ENCODE data around the gene CREB5.

Gene CREB5

GRCh38 chr7:28654110-28654509, 241.8 kb downstream of the CREB5 start:
- DNase-seq = no peak

- DNase-seq = no peak
Measured at GRCh38 chr7:28656529-28656928, 244.2 kb downstream of the CREB5 start.

- DNase-seq = no peak
Measured at GRCh38 chr7:28658381-28658780, 246.1 kb downstream of the CREB5 start.

- DNase-seq = no peak
Measured at GRCh38 chr7:28660132-28660531, 247.8 kb downstream of the CREB5 start.

GRCh38 chr7:28661826-28662595, 249.7 kb downstream of the CREB5 start:
- no peak for DNase-seq

GRCh38 chr7:28666154-28666553, 253.8 kb downstream of the CREB5 start:
- no peak for DNase-seq

- no peak for DNase-seq
Measured at GRCh38 chr7:28668085-28668484, 255.8 kb downstream of the CREB5 start.

- peak; percentile 33 for DNase-seq
Measured at GRCh38 chr7:28669330-28669729, 257.0 kb downstream of the CREB5 start.

GRCh38 chr7:28671526-28671925, 259.2 kb downstream of the CREB5 start:
- DNase-seq = no peak

GRCh38 chr7:28672397-28672797, 260.1 kb downstream of the CREB5 start:
- DNase-seq = no peak

GRCh38 chr7:28674359-28674782, 262.1 kb downstream of the CREB5 start:
- DNase-seq = no peak

- no peak for DNase-seq
Measured at GRCh38 chr7:28675429-28675828, 263.1 kb downstream of the CREB5 start.

GRCh38 chr7:28677668-28678067, 265.4 kb downstream of the CREB5 start:
- no peak for DNase-seq

GRCh38 chr7:28678431-28678965, 266.2 kb downstream of the CREB5 start:
- peak; percentile 2 for DNase-seq

GRCh38 chr7:28681693-28682310, 269.5 kb downstream of the CREB5 start:
- no peak for DNase-seq

GRCh38 chr7:28682801-28683200, 270.5 kb downstream of the CREB5 start:
- DNase-seq = no peak

- peak; percentile 73 for DNase-seq
Measured at GRCh38 chr7:28684650-28685241, 272.4 kb downstream of the CREB5 start.

- DNase-seq = peak; percentile 34
Measured at GRCh38 chr7:28685242-28685643, 272.9 kb downstream of the CREB5 start.

GRCh38 chr7:28685644-28686417, 273.5 kb downstream of the CREB5 start:
- peak; percentile 93 for DNase-seq

GRCh38 chr7:28686418-28686800, 274.1 kb downstream of the CREB5 start:
- no peak for DNase-seq

GRCh38 chr7:28687537-28687936, 275.2 kb downstream of the CREB5 start:
- no peak for DNase-seq

GRCh38 chr7:28688174-28688573, 275.9 kb downstream of the CREB5 start:
- DNase-seq = no peak

GRCh38 chr7:28688651-28689050, 276.3 kb downstream of the CREB5 start:
- no peak for DNase-seq

Measured in MV-4-11 (cell line).